Chondrocyte (in vitro differentiated cells): Measurements from ENCODE around the gene VAMP2. TPM values are rescaled to one million over a fixed set of nuclear protein-coding genes. Genes with fewer than 3 reads are reported as not detected.

ENCODE experiments used
- DNase-seq: peaks from one replicate; pipeline ENCODE4 v3.0.0; 2021; ENCODE audit warnings: mixed read lengths, low spot score
- H3K27ac Mint-ChIP-seq: one replicate; pipeline ENCODE4 v1.8.0; 2021; ENCODE audit warnings: mild to moderate bottlenecking, moderate library complexity, mixed read lengths; ENCODE audit not compliant: unreplicated experiment
- H3K27me3 Mint-ChIP-seq: 2 replicates; pipeline ENCODE4 v1.8.0; 2021; ENCODE audit warnings: low read depth, mixed read lengths
- H3K36me3 Mint-ChIP-seq: 2 replicates; pipeline ENCODE4 v1.8.0; 2021; ENCODE audit warnings: low read depth, mixed read lengths
- H3K4me1 Mint-ChIP-seq: 2 replicates; pipeline ENCODE4 v1.8.0; 2021; ENCODE audit warnings: low read depth, mild to moderate bottlenecking, mixed read lengths
- H3K4me3 Mint-ChIP-seq: one replicate; pipeline ENCODE4 v1.8.0; 2021; ENCODE audit warnings: mild to moderate bottlenecking, moderate library complexity, mixed read lengths; ENCODE audit not compliant: unreplicated experiment
- H3K9me3 Mint-ChIP-seq: 2 replicates; pipeline ENCODE4 v1.8.0; 2021; ENCODE audit warnings: low read depth, mixed read lengths
- CTCF ChIP-seq: fragments of 200-600 bp; sonication (generic); IDR thresholded peaks from 2 replicates; pipeline ENCODE4 v1.5.0; 2021; ENCODE audit warnings: antibody characterized with exemption, mild to moderate bottlenecking, moderate library complexity
- total RNA-seq: library from RNA; stranded (reverse); gene quantifications from 3 replicates; pipeline ENCODE4 v1.2.1, GENCODE V29; 2021

VAMP2 gene
- total RNA-seq, 1 donor from 2014 or later = 45.4 TPM

GRCh38 chr17:8149419-8150193 lies 13.1 kb downstream of the VAMP2 start:
- H3K27ac Mint-ChIP-seq = peak overlapping the region; percentile 22
- H3K4me1 Mint-ChIP-seq = peaks cover 35% of the 10 kb centered on the region
- DNase-seq = no peak
- no peaks in the 10 kb centered on the region for H3K27me3 Mint-ChIP-seq
- H3K9me3 Mint-ChIP-seq = no peaks in the 10 kb centered on the region
- H3K36me3 Mint-ChIP-seq = peaks cover 32% of the 10 kb centered on the region
- no peak for TF ChIP-seq CTCF
- peak overlapping the region; percentile 33 for H3K4me3 Mint-ChIP-seq

GRCh38 chr17:8148560-8148959 lies 14.2 kb downstream of the VAMP2 start:
- Mint-ChIP-seq H3K9me3 (no peaks in the 10 kb centered on the region), H3K27ac (peak overlapping the region; percentile 27), H3K4me3 (no peak overlapping the region), H3K4me1 (peaks cover 28% of the 10 kb centered on the region), H3K27me3 (no peaks in the 10 kb centered on the region), H3K36me3 (peaks cover 38% of the 10 kb centered on the region)
- no peak for TF ChIP-seq CTCF
- DNase-seq = no peak

- no peak for TF ChIP-seq CTCF
- H3K9me3 Mint-ChIP-seq = no peaks in the 10 kb centered on the region
- peaks cover 21% of the 10 kb centered on the region for H3K4me1 Mint-ChIP-seq
- no peak for DNase-seq
- peaks cover 38% of the 10 kb centered on the region for H3K36me3 Mint-ChIP-seq
- no peak overlapping the region for H3K4me3 Mint-ChIP-seq
- H3K27ac Mint-ChIP-seq = no peak overlapping the region
- no peaks in the 10 kb centered on the region for H3K27me3 Mint-ChIP-seq
These were observed 14.8 kb downstream of the VAMP2 start for GRCh38 chr17:8147805-8148404.

- Mint-ChIP-seq H3K27me3 (no peaks in the 10 kb centered on the region), H3K27ac (no peak overlapping the region), H3K4me1 (peaks cover 15% of the 10 kb centered on the region), H3K9me3 (no peaks in the 10 kb centered on the region), H3K4me3 (no peak overlapping the region), H3K36me3 (peaks cover 40% of the 10 kb centered on the region)
- peak; percentile 90 for DNase-seq
- no peak for TF ChIP-seq CTCF
These were observed 15.5 kb downstream of the VAMP2 start for GRCh38 chr17:8147141-8147804.

- Mint-ChIP-seq H3K9me3 (no peaks in the 10 kb centered on the region), H3K27ac (peak overlapping the region; percentile 77), H3K4me1 (peaks cover 14% of the 10 kb centered on the region), H3K36me3 (peaks cover 45% of the 10 kb centered on the region), H3K27me3 (no peaks in the 10 kb centered on the region), H3K4me3 (no peak overlapping the region)
- no peak for DNase-seq
- no peak for TF ChIP-seq CTCF
These were observed 16.2 kb downstream of the VAMP2 start for GRCh38 chr17:8146381-8147140.
